Ishikawa (cell line): ENCODE measurements around the gene TERT.

Experiments used
- CEBPB ChIP-seq: IDR thresholded peaks from 2 replicates; pipeline ENCODE4 v1.6.1; 2012
- CREB1 ChIP-seq: IDR thresholded peaks from 2 replicates; pipeline ENCODE4 v1.6.1; 2012; ENCODE audit warnings: low read depth
- EP300 ChIP-seq: IDR thresholded peaks from 2 replicates; pipeline ENCODE4 v1.6.1; 2012; ENCODE audit warnings: borderline replicate concordance
- MAX ChIP-seq: IDR thresholded peaks from 2 replicates; pipeline ENCODE4 v1.6.1; 2012
- RAD21 ChIP-seq: IDR thresholded peaks from 2 replicates; pipeline ENCODE4 v1.6.1; 2012; ENCODE audit warnings: low read depth
- REST ChIP-seq: IDR thresholded peaks from 2 replicates; pipeline ENCODE4 v1.6.1; 2012; ENCODE audit warnings: low read depth, mild to moderate bottlenecking
- TAF1 ChIP-seq: IDR thresholded peaks from 2 replicates; pipeline ENCODE4 v1.6.1; 2012; ENCODE audit warnings: low read depth, mild to moderate bottlenecking
- TEAD4 ChIP-seq: IDR thresholded peaks from 2 replicates; pipeline ENCODE4 v1.6.1; 2012
- USF1 ChIP-seq: IDR thresholded peaks from 2 replicates; pipeline ENCODE4 v1.6.1; 2012
- YY1 ChIP-seq: IDR thresholded peaks from 2 replicates; pipeline ENCODE4 v1.6.1; 2012; ENCODE audit warnings: low read depth

- TF ChIP-seq USF1 (no peak), TEAD4 (no peak), EP300 (no peak), RAD21 (no peak), CEBPB (no peak), YY1 (no peak), MAX (no peak), REST (no peak), CREB1 (no peak), TAF1 (no peak)
These were observed 85.4 kb downstream of the TERT start for GRCh38 chr5:1209489-1209852.
